Gastroesophageal sphincter (tissue), 3 donors: ENCODE results near the gene PPP1R3G.

Experiments
- POLR2A ChIP-seq, 2 donors: fragments of 450-650 bp; IDR thresholded peaks; one replicate each; pipeline ENCODE4 v1.6.1; 2017; ENCODE audit warnings: antibody characterized with exemption in 2 of 2, mild to moderate bottlenecking in 2 of 2, moderate library complexity in 1 of 2
- POLR2AphosphoS5 ChIP-seq: sonication (generic); formaldehyde crosslinking; IDR thresholded peaks from one replicate; pipeline ENCODE4 v1.6.1; 2017; ENCODE audit warnings: antibody characterized with exemption
- TF ChIP-seq, protein P1 (sequence below), 4 experiments: fragments of 200-600 bp in 2 of 4; fragments of 450-650 bp in 2 of 4; sonication (generic) in 1 of 4; IDR thresholded peaks; one replicate each; pipeline ENCODE4 v1.5.1; 2017 to 2019; ENCODE audit warnings: antibody characterized with exemption in 4 of 4, mild to moderate bottlenecking in 2 of 4, moderate library complexity in 2 of 4

DNA sequence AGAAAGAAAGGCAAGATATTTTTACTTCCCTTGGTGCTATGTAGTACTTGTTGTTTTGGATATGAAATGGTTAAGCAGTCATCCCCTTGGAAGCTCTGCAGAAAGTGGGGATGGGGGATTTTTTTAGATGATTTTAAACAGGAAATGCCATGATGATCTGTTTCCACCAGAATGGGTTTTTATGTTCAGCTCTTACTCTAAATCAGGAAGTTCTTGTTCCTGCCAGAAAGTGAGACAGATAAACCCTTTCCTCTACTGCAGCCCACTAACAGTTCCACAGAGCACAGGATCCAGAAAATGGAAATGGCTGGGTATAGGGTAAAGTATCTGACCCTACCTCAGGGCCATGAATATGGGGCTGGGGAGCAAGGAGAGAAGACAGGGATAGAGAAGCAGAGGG is 32.1 kb upstream of the PPP1R3G start:
- TF ChIP-seq POLR2AphosphoS5 (no peak), POLR2A (IDR thresholded peaks at IDR 0.05) (no peak)
- TF ChIP-seq, protein P1, sequence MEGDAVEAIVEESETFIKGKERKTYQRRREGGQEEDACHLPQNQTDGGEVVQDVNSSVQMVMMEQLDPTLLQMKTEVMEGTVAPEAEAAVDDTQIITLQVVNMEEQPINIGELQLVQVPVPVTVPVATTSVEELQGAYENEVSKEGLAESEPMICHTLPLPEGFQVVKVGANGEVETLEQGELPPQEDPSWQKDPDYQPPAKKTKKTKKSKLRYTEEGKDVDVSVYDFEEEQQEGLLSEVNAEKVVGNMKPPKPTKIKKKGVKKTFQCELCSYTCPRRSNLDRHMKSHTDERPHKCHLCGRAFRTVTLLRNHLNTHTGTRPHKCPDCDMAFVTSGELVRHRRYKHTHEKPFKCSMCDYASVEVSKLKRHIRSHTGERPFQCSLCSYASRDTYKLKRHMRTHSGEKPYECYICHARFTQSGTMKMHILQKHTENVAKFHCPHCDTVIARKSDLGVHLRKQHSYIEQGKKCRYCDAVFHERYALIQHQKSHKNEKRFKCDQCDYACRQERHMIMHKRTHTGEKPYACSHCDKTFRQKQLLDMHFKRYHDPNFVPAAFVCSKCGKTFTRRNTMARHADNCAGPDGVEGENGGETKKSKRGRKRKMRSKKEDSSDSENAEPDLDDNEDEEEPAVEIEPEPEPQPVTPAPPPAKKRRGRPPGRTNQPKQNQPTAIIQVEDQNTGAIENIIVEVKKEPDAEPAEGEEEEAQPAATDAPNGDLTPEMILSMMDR (IDR thresholded peaks at IDR 0.05), result no peak
